ENCODE results near the gene IQGAP1.
"Not testable (repeated sequence)": the region's sequence is repeated elsewhere in the genome, so short reads cannot be mapped to it uniquely, and the experiment has no call there.

GRCh38 chr15:90416052-90416451, 28.0 kb downstream of the IQGAP1 start:
- TF ChIP-seq NR2F2 (IDR thresholded peaks at IDR 0.05); CTCF (IDR thresholded peaks at IDR 0.05; ENCODE audit: low read depth, low read length, missing input control); FOXA1 (IDR thresholded peaks at IDR 0.05); YY1 (IDR thresholded peaks at IDR 0.05); GABPA (IDR thresholded peaks at IDR 0.05 in 1 of 2, conservative IDR thresholded peaks at IDR 0.05 in 1 of 2); HNF4G (IDR thresholded peaks at IDR 0.05); EGR1 (IDR thresholded peaks at IDR 0.05; ENCODE audit: low read depth in 2 of 2); JUND (IDR thresholded peaks at IDR 0.05); TAF1 (conservative IDR thresholded peaks at IDR 0.05): not testable (repeated sequence)

All from liver (tissue), 3 donors.